Measurements from ENCODE around the gene NTS.

NTS gene

DNA sequence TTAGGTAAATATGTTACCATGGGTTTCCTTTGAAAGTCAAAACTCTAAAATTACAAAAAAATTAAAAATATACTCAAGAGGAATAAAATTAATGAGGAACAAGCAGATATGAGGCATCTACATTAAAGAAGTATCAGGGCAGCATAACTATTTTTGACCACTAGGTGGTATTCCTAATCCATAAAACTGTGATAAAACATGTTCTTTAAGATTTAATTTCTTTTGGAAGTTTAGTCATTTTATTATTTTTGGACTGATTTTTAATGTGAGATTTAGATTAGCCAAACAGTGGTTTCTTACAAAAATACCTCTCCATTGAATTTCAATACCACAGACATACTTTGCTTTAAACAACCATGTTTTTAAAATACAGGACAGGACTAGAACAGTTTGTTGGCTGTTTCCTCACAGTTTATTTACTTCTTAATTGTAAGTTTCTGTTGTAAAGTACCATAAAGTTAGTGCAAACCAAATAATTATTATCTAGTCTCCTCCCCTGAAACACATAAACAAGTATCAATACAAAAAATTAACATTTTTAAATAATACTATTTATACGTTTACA is 49.8 kb downstream of the NTS start:
- DNase-seq, result no peak

DNA sequence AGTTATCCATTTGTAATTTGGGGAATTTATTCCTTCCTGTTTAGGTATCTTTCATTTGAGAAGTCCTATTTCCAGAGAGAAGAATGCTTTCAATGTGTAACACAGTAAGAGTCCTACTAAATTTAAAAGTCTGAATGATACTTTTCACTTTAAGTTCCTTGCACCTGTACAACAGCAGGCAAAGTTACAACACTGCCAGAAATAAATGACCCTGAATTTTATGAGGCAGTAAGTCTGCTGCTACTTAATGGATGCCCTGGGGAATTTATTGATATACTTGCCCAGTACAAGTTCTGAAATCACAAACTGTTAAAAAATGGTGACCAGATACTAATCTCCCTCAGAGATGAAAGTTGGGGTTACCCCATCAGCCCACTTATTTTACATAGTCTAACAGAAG is 53.1 kb downstream of the NTS start:
- no peak for DNase-seq

Data from T1000 (cell line).